ENCODE measurements around the gene AGBL4. TPM values are rescaled to one million over a fixed set of nuclear protein-coding genes. Genes with fewer than 3 reads are reported as not detected.

Gene AGBL4
- polyA plus RNA-seq, 5 donors: 0.65 to 1.4 (median 1.1) TPM

DNA sequence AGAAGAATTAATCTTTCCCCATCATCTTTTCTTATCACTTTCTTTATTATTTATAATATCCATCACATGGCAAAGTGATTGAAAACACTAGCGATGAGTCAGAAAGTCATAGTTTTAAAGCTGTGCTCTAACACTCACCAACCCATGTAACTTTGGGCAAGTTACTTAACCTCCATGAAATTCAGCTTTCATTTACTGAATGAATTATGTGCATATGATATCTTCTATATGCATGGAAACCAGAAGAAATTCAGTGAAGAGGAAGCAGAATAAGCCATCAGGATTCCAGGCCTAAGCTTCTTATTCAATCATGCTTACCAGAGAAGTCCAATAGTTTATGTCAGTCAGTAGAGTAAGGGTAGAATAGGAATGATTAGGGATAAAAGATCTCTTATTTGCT, 300.1 kb downstream of the AGBL4 start:
- DNase-seq: no peak

DNA sequence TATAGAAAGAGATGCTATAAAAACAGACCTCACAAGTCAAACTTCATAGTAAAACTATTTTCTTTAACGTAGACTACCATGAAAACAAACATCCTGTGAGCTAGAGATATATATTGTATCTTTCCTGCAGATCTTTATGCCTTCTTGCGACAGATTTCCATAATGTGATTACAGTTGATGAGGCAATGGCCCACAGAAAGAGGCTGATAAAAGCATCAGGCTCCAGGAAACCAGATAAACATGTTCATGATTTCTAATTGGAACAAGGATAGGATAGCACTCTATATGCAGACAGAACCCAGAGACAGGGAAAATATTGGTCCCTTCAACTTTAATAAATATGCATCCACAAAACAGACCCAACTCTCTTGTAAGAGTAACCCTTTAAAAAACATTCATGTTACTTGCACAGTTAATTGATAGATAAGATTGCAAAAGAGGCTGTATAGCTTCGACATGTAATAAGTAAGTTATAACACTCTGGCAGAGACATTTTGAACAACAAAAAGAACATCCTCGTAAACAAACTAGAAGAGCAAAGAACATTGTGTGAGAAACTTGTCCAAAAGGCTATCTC, 329.4 kb downstream of the AGBL4 start:
- no peak for DNase-seq

DNA sequence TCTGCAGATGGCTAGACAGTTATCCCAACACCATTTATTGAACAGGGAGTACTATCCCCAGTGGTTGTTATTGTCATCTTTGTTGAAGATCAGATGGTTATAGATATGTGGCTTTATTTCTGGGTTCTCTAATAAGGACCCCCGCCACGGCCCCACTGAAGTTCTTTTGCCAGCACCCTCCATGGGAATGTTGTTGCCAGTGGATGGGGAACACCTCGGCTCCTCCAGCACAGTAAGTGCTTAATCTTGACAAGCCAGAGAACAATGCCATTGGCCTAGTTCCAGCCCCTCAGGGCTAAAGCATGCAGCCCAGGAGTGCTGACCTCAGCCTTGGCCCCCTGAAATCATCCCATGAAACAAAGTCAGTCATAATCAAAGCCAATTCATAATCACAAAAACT, 337.6 kb downstream of the AGBL4 start:
- DNase-seq: no peak

DNA sequence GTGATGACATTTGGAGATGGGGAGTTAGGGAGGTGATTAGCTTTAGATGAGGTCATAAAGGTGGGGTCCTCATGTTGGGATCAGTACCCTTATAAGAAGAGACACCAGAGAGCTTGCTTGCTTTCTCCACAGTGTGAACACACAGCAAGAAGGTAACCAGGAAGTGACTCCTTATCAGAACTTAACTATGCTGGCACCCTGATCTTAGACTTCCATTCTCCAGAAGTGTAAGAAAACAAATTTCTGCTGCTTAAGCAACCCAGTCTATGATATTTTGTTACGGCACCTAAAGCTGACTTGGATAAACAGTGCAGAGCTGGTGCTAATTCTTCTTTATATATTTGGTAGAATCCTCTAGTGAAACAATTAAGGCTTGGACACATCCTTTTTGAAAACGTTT, 346.0 kb downstream of the AGBL4 start:
- no peak for DNase-seq

DNA sequence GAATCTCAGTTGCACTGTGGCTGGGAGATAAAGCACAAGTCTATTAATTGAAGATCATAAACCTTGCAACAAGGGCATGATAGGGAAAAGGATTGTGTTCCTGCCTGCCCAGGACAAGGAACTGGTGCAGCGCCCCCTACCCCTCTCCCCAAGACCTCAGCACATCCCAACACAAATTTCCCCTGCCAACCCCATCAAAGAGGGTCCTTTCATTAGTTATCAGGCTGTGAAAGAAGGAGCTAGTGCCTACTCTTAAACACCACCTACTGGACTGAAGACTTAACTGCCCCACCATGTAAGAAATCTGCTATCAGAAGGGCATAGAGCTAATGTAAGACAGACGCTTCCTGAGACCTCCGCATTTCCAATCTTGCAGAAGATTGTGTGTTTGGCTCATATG, 372.6 kb downstream of the AGBL4 start:
- DNase-seq: no peak

DNA sequence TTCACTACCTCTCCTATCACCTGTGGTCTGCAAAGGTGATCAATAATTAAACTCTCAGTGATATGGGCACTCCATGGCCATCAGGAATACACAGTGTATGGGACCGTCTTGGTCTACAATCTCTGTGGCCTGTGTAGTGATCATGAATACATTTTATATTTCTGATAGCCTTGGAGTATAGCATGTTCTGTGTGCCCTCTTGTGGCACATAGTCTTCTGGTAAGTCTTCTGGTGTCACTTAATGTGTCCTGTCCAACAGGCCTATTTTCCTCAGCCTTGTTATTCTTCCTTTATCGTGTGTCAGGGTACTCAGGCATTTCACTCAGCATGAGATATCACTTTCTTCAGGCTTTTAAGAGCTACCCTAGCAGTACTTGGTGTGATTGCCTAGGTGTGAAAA, 393.6 kb downstream of the AGBL4 start:
- no peak for DNase-seq

DNA sequence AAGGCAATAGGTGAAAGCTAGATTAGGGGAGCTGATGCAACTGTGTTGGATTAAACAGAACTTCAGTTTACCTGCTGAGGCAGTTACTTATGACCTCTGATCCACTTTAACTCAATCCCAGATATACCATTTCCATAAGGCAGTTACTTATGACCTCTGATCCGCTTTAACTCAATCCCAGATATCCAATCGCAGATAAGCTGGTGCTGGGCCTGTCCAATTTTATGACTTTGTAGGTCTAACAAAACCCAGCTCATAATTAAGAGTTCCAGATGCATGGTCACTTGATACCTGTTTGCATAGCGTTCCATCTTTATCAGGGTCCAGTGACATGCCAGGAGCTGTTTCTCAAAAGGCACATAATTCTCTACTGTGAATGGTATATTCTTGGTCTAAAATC, 396.0 kb downstream of the AGBL4 start:
- no peak for DNase-seq

DNA sequence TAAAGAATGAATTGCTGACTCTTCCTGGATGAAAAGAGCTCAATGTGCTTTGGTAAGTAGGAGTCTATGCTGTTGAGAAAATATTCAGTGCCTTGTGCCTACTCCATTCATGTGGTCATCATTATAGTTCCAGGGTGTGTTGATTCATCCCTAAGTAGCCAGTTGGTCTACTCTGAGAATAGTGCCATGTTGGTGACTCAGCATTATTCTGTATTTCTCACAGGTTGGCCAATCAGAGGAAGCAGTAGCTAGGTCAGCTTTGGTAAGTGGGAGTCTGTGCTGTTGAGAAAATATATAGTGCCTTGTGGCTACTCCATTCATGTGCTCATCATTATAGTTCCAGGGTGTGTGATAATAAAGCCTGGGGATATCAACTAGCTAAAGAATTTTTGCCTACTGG, 397.3 kb downstream of the AGBL4 start:
- DNase-seq: no peak

DNA sequence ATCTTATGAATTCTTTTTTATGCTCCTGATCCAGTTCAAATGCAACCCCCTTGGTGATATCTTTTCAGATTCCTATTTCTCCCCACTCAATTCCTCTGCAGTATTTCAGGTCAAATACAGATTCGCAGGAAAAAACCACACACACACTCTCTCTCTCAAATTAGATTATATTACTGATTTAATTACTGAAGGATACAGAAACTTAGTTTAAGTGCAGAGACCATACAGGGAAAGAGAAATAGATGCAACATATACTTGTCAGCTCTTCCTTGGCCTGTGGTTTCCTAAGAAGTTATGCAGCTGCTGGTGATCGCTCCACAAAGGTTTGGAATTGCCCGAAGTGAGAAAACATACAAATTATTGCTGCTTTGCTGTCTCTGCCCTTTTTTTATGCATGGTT, 400.9 kb downstream of the AGBL4 start:
- no peak for DNase-seq

DNA sequence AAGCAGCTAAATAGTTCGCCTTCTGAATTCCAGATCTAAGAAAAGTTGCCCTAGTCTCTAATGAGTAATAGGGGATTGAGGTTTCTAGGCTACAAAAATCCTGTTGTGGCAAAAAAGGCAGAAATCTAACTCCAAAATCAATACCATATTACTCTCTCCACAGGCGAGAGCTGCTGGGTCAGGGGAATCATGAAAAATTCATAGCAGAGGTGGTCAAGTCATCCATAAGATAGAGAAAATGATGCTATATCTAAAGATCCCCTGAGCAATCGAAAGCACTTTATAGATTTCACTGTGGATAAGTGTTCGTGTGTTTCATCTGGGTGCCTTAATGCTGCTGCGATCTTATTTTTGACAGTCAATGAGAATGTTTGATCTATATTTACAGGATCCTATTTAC, 417.7 kb downstream of the AGBL4 start:
- DNase-seq: no peak

DNA sequence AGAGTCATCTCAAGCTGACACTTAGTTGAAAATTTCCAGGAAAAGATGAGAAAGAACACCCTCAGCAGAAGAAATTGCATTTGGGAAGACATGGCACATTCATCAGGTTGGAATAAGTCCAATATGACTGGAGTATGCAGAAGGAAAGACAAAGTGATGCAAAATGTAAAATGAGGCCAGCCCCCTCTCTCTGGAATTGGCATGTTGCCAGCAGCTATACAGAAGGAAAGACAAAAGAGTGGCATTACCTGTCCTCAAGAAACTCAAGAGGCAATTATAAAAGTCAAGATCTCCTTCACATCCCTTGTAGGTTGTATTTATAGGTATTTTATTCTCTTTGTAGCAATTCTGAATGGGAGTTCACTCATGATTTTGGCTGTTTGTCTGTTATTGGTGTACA, 426.3 kb downstream of the AGBL4 start:
- DNase-seq: no peak

DNA sequence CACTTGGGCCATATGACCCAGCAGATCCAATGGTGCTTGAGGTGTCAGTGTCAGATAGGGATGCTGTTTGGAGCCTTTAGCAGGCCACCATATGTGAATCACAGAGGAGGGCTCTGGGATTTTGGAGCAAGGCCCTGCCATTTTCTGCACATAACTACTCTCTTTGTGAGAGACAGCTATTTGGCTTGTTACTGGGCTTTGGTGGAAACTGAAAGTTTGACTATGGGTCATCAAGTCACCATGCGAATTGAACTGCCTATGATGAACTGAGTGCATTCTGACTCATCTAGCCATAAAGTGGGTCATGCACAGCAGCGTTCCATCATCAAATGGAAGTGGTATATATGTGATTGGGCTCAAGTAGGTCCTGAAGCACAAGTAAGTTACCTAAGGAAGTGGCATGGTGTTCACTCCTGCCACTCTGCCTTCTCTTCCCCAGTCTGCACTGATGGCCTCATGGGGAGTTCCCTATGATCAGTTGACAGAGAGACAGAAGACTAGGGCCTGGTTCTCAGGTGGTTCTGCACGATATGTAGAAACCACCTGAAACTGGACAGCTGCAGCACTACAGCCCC, 447.3 kb downstream of the AGBL4 start:
- no peak for DNase-seq

DNA sequence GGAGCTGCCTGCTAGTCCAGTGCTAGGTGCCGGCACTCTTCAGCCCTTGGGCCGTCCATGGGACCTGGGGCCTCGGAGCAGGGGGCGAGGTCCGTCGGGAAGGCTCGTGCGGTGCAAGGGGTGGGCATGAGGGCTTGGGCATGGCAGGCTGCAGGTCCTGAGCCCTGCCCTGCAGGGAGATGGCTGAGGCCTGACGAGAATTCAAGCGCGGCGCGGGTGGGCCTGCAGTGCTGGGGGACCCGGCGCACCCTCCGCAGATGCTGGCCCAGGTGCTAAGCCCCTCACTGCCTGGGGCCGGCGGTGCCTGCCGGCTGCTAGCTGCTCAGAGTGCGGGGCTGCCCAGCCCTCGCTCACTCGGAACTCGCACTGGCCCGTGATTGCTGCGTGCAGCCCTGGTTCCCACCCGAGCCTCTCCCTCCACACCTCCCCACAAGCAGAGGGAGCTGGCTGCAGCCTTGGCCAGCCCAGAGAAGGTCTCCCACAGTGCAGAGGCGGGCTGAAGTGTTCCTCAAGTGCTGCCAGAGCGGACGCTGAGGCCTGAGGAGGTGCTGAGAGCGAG, 467.0 kb downstream of the AGBL4 start:
- no peak for DNase-seq

DNA sequence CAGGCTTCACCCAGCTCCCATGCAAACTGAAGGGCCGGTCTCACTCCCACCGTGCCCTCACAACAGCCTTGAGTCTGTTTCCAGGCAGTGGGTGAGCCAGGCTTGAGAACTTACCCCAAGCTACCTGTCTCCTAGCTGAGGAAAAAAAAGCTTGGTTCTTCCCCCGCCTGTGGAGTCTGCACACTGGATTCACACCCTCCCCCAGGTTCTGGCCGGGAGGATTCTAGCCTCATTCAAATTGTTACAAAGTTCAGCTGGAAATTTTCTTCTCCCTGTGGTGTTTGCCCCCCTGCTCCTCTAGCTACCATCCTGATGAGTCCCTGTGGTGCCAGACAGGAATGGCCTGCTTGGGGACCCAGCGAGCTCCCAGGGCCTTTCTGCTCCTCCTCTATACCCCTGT, 471.7 kb downstream of the AGBL4 start:
- no peak for DNase-seq

DNA sequence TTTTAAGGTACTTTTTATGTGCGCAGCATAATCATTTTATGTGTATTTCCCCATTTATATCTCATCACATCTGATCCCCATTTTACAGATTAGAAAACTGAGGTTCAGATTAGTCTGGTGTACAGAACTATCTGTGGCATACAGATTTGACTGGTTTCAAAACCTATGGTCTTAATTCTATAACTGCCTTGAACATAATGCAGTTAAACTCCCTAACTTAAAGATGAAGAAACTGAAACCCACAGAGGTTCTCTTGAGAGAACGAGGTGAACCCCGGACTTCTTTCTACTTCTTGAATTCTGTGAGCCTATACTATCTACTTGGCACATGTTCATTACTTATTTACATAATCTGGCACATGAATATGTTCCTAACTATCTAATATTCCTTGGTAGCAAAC, 479.1 kb downstream of the AGBL4 start:
- DNase-seq: no peak

DNA sequence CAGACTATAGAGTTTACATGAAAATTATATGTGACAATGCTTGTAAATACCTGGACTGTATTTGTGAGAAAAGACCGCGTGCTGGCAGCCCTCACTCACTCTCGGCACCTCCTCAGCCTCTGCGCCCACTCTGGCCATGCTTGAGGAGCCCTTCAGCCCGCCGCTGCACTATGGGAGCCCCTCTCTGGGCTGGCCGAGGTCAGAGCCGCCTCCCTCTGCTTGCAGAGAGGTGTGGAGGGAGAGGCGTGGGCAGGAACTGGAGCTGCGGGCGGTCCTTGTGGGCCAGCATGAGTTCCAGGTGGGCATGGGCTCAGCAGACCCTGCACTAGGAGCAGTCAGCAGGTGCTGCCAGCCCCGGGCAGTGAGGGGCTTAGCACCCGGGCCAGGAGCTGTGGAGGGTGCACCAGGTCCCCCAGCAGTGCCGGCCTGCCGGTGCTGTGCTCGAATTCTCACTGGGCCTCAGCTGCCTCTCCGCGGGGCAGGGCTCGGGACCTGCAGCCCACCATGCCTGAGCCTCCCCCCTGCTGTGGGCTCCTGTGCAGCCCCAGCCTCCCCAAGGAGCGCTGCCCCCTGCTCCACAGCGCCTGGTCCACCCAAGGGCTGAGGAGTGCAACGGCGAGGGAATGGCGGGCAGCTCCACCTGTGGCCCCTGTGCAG, 482.5 kb downstream of the AGBL4 start:
- no peak for DNase-seq

DNA sequence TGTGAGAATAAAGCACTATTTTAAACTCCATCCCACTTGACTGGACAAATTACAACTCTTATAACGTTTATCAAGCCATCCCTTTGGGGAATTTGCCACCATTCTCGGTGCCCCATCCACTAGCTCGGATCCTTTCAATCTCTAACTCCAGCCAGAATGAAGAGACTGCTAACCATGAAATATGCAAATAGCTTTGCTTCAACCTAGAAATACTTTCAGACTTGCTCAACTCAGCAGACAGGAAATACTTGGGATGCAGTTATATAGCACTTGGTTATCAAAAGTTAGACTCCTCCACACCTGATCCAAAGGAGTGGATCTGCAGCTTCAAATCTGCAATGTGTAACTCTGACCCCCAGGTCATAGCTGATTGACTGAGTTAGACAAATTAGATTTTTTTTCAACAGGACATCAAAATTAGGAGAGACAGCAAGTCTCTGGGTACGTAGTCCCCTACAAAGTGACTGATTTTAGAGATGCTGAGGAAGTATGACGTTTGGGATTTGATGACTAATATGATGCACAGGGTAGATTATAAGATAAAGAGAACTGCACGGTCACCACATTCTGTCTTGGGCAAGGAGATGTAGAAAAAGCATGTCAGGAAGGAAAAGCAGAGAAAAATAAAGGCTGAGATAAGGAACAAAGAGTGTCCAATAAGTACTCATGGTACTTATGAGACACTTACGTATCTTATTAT, 496.0 kb downstream of the AGBL4 start:
- no peak for DNase-seq

DNA sequence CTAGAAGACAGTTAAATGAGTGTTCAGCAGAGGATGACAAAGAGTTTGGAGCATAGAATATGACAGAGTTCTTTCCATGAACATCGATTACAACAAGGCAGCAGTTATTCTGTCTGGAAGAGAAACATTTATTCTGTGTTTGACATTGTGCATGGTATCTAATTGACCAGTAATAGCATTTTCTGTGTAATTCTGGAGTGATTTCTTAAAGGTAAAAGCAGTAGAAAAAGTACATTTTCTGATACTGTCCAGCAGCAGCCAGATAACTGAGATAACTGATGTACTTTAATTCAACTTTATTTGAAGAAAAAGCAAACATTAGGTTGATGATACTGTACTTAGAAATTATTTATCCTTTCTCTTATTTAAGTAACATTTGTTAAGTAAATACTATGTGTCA, 497.1 kb downstream of the AGBL4 start:
- DNase-seq: no peak

DNA sequence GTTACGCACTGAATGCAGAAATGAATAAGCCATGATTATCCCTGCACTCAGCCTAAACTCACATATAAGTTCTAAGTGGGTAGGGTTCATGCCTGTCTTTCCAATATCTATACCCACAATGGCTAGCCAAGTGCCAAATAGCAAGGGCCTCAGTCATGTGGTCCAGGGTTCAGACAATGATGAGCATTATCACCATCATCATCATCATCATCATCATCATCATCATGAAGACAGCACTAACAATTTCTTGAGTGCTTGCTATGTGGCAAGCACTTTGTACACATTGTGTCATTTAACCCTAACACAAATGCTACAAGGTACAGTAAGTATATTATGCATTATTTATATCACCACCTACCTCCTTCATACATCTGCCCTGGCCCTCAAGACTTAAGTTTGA, 500.0 kb downstream of the AGBL4 start:
- DNase-seq: no peak

DNA sequence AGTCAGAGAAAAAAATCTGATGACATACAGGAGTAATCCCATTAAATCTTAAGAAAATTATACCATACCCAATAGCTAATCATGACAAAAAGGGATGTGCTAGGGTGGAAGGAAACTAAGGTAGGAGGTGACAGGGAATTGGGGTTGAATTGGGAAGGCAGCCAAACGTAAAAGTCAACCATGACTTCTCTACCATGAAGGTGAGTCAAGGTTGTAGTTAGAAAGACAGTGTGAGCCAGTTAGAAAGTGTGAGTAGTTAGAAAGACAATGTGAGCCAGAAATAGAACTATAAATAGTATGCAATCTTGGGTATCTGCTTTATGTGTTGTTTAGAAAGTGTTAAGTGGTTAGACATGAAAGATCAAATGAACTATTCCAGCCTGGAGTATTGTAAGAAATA, 556.8 kb downstream of the AGBL4 start:
- no peak for DNase-seq

DNA sequence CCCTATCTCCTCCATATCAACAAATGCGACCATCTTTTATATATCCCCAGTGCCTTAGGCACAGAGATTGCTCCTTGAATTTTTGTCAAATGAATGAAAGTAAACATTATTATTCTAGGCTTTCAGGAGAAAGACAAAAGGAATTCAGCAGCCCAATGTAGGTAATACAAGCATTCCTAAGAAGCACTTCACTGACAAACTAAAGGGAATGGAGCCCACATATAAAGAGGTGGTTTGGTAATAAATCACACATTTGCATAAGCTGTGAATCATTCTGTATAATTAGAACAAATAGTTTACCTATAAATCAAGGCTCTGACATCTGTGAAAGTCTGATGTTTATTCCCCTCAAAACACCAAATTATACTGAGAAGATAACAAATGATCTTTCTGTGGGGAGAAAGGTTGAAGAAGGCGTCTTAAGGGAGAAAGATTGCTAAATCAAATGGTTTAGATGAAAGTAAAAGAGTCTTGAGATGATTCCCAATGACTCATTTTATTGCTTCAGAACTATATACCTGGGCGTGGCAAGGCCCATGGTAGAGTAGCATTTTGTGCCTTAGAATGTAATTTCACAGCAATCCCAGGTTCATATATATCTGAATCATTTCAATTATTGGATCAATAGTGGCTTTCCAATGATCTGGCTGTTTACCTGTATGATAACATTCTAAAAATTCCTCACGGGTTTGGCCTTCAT, 558.1 kb downstream of the AGBL4 start:
- DNase-seq: no peak

DNA sequence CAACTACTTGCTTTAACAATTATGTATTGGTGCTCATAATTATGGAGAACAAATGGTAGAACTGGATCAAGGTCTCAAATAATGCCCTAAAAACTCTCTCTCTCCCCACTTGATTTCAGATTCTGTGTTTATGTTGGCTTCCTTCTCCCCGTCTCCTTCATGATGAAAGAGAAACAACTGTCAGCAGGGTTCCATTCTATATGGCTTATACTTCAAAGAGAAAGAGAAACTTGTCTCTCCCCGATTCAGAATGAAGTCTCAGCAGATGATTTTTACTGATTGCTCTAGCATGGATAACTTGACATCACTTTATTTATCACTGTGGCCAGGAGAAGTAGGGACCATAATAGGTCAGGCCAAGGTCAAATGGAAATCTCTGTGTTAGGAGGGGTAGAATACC, 575.6 kb downstream of the AGBL4 start:
- no peak for DNase-seq
